K562 (cell line): Measurements from ENCODE around the gene CYRIA. TPM values are rescaled to one million over a fixed set of nuclear protein-coding genes. Genes with fewer than 3 reads are reported as not detected.

ENCODE experiments used
- CHD4 ChIP-seq: fragments of 200-600 bp; sonication (generic); IDR thresholded peaks from 3 replicates; pipeline ENCODE4 v1.6.1; 2012; ENCODE audit warnings: low read depth, mild to moderate bottlenecking, mixed read lengths, low read length, inconsistent platforms; ENCODE audit not compliant: insufficient read depth, insufficient replicate concordance, poor library complexity, severe bottlenecking
- ERF ChIP-seq: fragments of 450-650 bp; formaldehyde crosslinking; IDR thresholded peaks from 2 replicates; pipeline ENCODE4 v1.4.0; 2020; ENCODE audit warnings: mild to moderate bottlenecking, mixed read lengths
- KDM4B ChIP-seq, 2 experiments: fragments of 450-650 bp in 1 of 2; sonication (generic) in 1 of 2; IDR thresholded peaks; 2 replicates each; pipeline ENCODE4 v1.6.1; 2016 to 2017; ENCODE audit warnings: borderline replicate concordance in 2 of 2, antibody characterized with exemption in 1 of 2, low read depth in 1 of 2, mild to moderate bottlenecking in 1 of 2
- NCOA1 ChIP-seq: fragments of 450-650 bp; IDR thresholded peaks from 2 replicates; pipeline ENCODE4 v1.6.1; 2016; ENCODE audit warnings: low read depth
- NR1H2 ChIP-seq: sonication (generic); formaldehyde crosslinking; IDR thresholded peaks from 2 replicates; pipeline ENCODE4 v1.4.0; 2020; ENCODE audit warnings: mild to moderate bottlenecking, missing genetic modification reagents
- NR2C1 ChIP-seq, 2 experiments: fragments of 450-650 bp; IDR thresholded peaks; 2 replicates each; pipeline ENCODE4 v1.6.1; 2017; ENCODE audit warnings: mild to moderate bottlenecking in 2 of 2, antibody characterized with exemption in 1 of 2, inconsistent platforms in 1 of 2, missing compliant biosample characterization in 1 of 2, missing genetic modification characterization in 1 of 2
- PHF20 ChIP-seq: fragments of 450-650 bp; IDR thresholded peaks from 2 replicates; pipeline ENCODE4 v1.6.1; 2018; ENCODE audit not compliant: partially characterized antibody
- PURB ChIP-seq: sonication (generic); formaldehyde crosslinking; IDR thresholded peaks from 2 replicates; pipeline ENCODE4 v1.9.0; 2021; ENCODE audit warnings: low read depth, mild to moderate bottlenecking, missing genetic modification reagents
- SMAD4 ChIP-seq: fragments of 250-450 bp; sonication (Bioruptor Pico); conservative IDR thresholded peaks from 2 replicates; pipeline ENCODE4 v1.8.0; 2021; ENCODE audit warnings: inconsistent platforms, mild to moderate bottlenecking, moderate library complexity
- TAF7 ChIP-seq: fragments of 450-650 bp; IDR thresholded peaks from 2 replicates; pipeline ENCODE4 v1.6.1; 2016; ENCODE audit warnings: missing genetic modification characterization, missing compliant biosample characterization
- ZNF165 ChIP-seq: fragments of 250-450 bp; sonication (Bioruptor Pico); IDR thresholded peaks from 2 replicates; pipeline ENCODE4 v1.4.0; 2020; ENCODE audit warnings: borderline replicate concordance
- ZNF589 ChIP-seq: fragments of 200-800 bp; sonication (Bioruptor generic); IDR thresholded peaks from 2 replicates; pipeline ENCODE4 v1.6.1; 2016; ENCODE audit warnings: low read depth, missing genetic modification characterization, missing compliant biosample characterization
- ZNF785 ChIP-seq: fragments of 250-450 bp; sonication (Bioruptor Pico); IDR thresholded peaks from 2 replicates; pipeline ENCODE4 v1.4.0; 2020; ENCODE audit warnings: mild to moderate bottlenecking
- polyA plus RNA-seq, 8 experiments: library from polyadenylated mRNA; depleted of rRNA in 4 of 8; stranded (reverse) in 5 of 8; unstranded in 3 of 8; fragments of >200 nt; fragmentation: Nextera tagmentation in 2 of 8; fragmentation: Illumina TruSeq in 1 of 8; extraction: Ambion mirVana in 2 of 8; extraction: Trizol in 1 of 8; gene quantifications; 2 replicates each; pipeline versions ENCODE4 v1.2.1 to v1.2.3, GENCODE V29; 2011 to 2014; ENCODE audit warnings: inconsistent platforms in 1 of 8, missing spikeins in 1 of 8
- total RNA-seq, 7 experiments: library from RNA; depleted of rRNA in 6 of 7; stranded (reverse); fragments of >200 nt in 6 of 7; fragmentation: Illumina TruSeq in 2 of 7; extraction: Trizol in 2 of 7; gene quantifications; 2 replicates each; pipeline versions ENCODE4 v1.2.1 to v1.2.3, GENCODE V29; 2011 to 2021; ENCODE audit warnings: low replicate concordance in 1 of 7
- TF ChIP-seq, protein P1 (sequence below): fragments of 450-650 bp; IDR thresholded peaks from 2 replicates; pipeline ENCODE4 v1.6.1; 2018; ENCODE audit not compliant: partially characterized antibody
- TF ChIP-seq, protein P2 (sequence below): IDR thresholded peaks from 2 replicates; pipeline ENCODE4 v1.6.1; 2011; ENCODE audit warnings: borderline replicate concordance, low read depth, mild to moderate bottlenecking, moderate library complexity, low read length; ENCODE audit not compliant: insufficient read depth, poor library complexity, severe bottlenecking

Gene CYRIA
- total and polyA plus RNA-seq, 9 of the 15 experiments (the other 6 are each of a cell fraction or from before 2014, with no cell fraction given) = 0.84 to 5.6 (median 3.0) TPM

DNA sequence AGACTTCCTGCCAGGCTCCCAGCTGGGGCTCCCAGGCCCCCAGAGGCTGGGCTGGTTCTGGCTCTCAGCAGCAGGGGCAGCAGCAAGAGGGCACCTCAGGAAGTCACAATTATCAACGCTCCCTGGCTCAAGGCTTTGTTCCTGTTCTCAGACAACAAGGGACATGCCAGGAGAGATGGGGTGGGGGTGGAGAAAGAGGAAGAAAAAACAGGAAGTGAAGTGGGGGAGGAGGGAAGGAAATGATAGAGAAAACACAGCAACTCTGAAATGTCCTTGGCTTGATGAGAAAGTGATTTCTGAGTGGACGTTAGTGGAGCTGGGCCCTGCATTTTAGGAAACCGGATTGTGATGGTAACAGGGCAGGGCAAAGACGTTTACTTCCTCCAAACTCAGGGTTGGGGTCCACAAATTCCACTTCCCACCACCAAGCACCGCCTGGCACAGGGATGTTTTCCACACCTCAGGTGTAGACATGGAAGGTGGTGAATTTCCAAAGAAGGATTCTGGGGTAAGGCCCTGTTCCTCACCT lies 40.4 kb downstream of the CYRIA start (continued):
- TF ChIP-seq NCOA1 = peak; percentile 42; the same call in 1 of the 2 replicates
- no peak for TF ChIP-seq KDM4B (IDR thresholded peaks at IDR 0.05; ENCODE audit: borderline replicate concordance in 2 of 2, low read depth in 1 of 2)
- TF ChIP-seq NR2C1 (IDR thresholded peaks at IDR 0.05) = no peak
- TF ChIP-seq NR2C1 (tag; IDR thresholded peaks at IDR 0.05) = peak; percentile 11; the same call in 1 of the 2 replicates
- TF ChIP-seq, protein P1, sequence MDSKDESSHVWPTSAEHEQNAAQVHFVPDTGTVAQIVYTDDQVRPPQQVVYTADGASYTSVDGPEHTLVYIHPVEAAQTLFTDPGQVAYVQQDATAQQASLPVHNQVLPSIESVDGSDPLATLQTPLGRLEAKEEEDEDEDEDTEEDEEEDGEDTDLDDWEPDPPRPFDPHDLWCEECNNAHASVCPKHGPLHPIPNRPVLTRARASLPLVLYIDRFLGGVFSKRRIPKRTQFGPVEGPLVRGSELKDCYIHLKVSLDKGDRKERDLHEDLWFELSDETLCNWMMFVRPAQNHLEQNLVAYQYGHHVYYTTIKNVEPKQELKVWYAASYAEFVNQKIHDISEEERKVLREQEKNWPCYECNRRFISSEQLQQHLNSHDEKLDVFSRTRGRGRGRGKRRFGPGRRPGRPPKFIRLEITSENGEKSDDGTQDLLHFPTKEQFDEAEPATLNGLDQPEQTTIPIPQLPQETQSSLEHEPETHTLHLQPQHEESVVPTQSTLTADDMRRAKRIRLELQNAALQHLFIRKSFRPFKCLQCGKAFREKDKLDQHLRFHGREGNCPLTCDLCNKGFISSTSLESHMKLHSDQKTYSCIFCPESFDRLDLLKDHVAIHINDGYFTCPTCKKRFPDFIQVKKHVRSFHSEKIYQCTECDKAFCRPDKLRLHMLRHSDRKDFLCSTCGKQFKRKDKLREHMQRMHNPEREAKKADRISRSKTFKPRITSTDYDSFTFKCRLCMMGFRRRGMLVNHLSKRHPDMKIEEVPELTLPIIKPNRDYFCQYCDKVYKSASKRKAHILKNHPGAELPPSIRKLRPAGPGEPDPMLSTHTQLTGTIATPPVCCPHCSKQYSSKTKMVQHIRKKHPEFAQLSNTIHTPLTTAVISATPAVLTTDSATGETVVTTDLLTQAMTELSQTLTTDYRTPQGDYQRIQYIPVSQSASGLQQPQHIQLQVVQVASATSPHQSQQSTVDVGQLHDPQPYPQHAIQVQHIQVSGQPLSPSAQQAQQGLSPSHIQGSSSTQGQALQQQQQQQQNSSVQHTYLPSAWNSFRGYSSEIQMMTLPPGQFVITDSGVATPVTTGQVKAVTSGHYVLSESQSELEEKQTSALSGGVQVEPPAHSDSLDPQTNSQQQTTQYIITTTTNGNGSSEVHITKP = peak; percentile 18
- no peak for TF ChIP-seq PURB (CRISPR knock-in tag)
- 0 out of 2 replicates have a peak, but pooled peaks have one; percentile 76 for TF ChIP-seq ERF (CRISPR knock-in tag)
- TF ChIP-seq ZNF165 (CRISPR knock-in tag) = no peak
- peak; percentile 64; the same call in 1 of the 2 replicates for TF ChIP-seq SMAD4 (CRISPR knock-in tag)
- TF ChIP-seq, protein P2, sequence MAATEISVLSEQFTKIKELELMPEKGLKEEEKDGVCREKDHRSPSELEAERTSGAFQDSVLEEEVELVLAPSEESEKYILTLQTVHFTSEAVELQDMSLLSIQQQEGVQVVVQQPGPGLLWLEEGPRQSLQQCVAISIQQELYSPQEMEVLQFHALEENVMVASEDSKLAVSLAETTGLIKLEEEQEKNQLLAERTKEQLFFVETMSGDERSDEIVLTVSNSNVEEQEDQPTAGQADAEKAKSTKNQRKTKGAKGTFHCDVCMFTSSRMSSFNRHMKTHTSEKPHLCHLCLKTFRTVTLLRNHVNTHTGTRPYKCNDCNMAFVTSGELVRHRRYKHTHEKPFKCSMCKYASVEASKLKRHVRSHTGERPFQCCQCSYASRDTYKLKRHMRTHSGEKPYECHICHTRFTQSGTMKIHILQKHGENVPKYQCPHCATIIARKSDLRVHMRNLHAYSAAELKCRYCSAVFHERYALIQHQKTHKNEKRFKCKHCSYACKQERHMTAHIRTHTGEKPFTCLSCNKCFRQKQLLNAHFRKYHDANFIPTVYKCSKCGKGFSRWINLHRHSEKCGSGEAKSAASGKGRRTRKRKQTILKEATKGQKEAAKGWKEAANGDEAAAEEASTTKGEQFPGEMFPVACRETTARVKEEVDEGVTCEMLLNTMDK = no peak
- TF ChIP-seq CHD4 = no peak
- TF ChIP-seq ZNF785 = no peak
- TF ChIP-seq TAF7 (tag) = no peak
- no peak for TF ChIP-seq PHF20
- TF ChIP-seq ZNF589 (CRISPR knock-in tag) = peak; percentile 78
- no peak for TF ChIP-seq NR1H2 (CRISPR knock-in tag)
